CD4-positive, alpha-beta T cell treated with Interleukin-17A for 1 hour (primary cell): ENCODE data around the gene KRTAP13-1.

Experiments used
- DNase-seq: peaks from one replicate; pipeline ENCODE4 v3.0.0-alpha.2; 2020

Gene KRTAP13-1

GRCh38 chr21:30395731-30396130, at the start of gene KRTAP13-1:
Gene KRTAP13-1 (plus strand): TSS chr21:30396031. CDS start chr21:30396087, 56 bp downstream.
- no peak for DNase-seq

DNA sequence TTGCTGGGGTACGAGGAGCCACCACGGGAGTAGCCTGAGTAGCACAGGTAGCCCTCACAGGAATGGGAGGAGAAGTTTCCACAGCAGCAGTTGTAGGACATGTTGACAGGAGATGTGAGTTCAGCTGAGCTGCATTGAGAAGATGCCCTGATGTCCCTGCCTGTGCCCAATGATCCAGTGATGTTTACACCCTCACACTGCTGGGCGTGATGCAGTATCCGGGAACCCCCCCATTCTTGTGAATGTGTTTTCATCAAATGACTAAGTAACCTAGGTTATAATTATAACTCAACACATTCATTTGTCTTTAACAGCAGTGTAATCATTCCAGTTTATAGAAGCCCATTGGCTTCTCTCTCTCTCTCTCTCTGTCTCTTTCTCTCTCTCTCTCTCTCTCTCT, 47.3 kb upstream of the KRTAP13-1 start, which contains the start of gene KRTAP23-1:
Gene KRTAP23-1 (minus strand): TSS at position 101 of the 400 bp plus-strand sequence. CDS start 0 bp downstream, at position 101.
- DNase-seq, result no peak

- DNase-seq, result no peak
Measured at GRCh38 chr21:30349572-30349971, 46.3 kb upstream of the KRTAP13-1 start.

GRCh38 chr21:30351534-30351933, 44.3 kb upstream of the KRTAP13-1 start:
- DNase-seq, result no peak

DNA sequence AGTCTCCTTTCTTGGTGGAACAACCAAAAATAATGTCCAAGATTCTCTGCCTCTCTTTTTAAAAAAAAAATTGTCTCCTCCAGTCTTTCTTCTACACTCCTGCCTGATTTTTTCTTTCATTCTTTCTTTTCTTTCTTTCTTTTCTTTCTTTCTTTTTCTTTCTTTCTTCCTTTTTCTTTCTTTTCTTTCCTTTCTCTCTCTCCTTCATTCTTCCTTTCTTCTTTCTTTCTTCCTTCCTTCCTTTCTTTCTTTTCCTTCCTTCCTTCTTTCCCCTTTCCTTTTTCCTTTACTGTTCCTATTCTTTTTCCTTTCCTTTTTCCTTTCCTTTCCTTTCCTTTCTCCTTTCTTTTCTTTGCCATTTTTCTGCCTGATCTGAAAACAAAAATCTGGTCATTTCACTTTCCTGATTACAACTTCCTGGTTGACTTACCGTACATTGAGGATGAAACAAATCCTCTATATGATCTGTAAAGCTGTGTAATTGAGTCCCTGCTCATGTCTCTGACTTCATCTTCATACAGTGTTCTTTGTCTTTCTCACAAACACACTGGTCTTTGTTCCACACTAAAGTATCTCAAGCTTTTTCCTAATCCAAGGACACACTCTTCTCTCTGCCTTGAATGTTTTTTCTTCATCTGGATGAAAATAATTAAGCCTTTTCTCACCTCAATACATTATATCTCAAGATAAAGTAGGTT, 41.4 kb upstream of the KRTAP13-1 start:
- DNase-seq, result no peak

GRCh38 chr21:30355906-30356305, 39.9 kb upstream of the KRTAP13-1 start:
- no peak for DNase-seq

DNA sequence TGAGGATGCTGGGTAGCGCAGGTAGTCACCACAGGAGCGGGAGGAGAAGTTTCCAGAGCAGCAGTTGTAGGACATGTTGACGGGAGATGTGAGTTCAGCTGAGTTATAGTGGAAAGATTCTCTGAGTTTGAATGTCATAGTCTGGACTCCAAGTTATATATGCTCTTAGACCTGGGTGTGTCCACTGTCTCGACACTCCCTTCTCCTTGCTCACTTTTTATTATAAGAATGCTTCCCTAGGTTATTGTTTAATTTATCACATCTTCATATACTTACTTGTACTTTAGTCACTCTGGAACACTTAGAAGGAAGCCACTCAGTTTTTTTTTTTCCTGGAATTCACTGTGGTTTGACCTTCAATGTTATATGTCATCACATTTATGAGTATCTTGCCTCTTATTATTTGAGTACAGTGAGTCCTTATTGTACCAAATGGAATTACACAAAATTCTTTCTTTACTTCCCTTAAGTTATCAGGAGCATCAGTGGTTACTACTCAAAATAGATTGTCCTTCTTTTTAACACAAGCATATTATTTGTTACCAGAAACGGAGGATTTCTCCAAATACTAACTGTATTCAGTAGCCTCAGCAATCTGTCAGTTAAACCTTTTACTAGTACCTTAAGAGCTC, 23.6 kb upstream of the KRTAP13-1 start, which contains the start of gene KRTAP13-2:
Gene KRTAP13-2 (minus strand): TSS at position 133 of the 632 bp plus-strand sequence. CDS start 58 bp downstream, at position 75.
- no peak for DNase-seq

DNA sequence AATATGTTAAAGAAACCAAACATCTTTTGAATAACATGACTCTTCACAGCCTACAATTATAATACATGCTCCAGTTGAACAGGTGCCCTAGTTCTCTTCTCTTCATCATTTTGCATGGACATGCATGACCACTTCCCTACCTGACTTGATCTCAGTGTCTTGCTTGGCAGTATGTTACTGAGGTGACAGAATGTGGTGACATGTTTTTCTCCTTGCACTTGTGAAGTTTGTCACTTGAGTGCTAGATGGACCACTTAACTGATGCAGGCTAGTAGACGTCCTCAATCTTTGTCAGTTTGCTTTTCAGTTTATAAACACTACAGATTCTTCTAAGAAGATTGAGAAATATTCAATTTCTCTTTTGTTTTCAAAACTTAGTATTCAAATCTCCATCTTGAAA, 13.6 kb upstream of the KRTAP13-1 start:
- DNase-seq, result no peak

GRCh38 chr21:30391492-30392025, 4.3 kb upstream of the KRTAP13-1 start:
- no peak for DNase-seq

DNA sequence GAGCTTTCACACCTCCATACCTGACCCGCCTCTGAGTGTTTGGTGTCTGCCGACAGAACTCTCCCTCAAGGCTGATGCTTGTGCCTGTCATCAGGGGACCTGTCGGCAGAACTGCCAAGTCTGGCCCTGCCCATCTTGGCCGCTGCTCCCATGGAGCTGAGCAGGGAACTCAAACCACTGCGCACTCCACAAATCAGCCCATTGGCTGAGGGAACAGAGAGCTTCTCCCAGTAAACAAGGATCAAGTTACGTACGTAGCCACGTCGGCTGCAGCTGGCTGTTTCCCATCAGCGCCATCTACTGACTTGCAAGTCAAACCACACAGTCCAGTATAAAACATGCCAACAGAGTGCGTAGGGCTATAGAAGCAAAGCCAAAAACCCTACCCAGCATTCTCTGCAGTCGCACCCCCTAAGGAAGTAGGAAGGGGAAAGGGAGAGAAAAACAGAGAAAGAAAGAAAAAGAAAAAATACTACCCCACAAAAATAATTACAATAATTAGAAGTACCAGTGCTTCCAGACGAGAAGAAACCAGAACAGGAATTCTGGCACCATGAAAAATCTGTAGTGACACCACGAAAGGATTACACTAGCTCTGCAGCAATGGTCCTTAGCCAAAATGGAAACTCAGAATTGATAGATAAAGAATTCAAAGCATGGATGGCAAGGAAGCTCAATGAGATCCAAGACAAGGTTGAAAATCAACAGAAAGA, 13.1 kb downstream of the KRTAP13-1 start:
- DNase-seq, result no peak

- no peak for DNase-seq
Measured at GRCh38 chr21:30415993-30416392, 20.2 kb downstream of the KRTAP13-1 start.

GRCh38 chr21:30425826-30426225, 30.0 kb downstream of the KRTAP13-1 start, which contains the start of gene KRTAP13-3:
Gene KRTAP13-3 (minus strand): TSS chr21:30425926. CDS start chr21:30425912, 14 bp downstream.
- DNase-seq, result no peak

- no peak for DNase-seq
Measured at GRCh38 chr21:30426731-30427130, 30.9 kb downstream of the KRTAP13-1 start.

DNA sequence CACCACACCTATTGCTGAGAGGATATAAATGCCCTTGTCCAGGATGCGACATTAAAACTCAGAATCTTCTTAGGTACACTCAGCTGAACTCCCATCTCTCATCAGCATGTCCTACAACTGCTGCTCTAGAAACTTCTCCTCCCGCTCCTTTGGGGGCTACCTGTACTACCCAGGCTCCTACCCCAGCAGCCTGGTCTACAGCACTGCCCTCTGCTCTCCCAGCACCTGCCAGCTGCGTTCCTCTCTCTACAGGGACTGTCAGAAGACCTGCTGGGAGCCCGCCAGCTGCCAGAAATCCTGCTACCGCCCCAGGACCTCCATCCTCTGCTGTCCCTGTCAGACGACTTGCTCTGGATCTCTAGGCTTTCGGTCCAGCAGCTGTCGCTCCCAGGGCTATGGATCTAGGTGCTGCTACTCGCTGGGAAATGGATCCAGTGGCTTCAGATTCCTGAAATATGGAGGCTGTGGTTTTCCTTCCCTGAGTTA, 34.4 kb downstream of the KRTAP13-1 start, which contains the start of gene KRTAP13-4:
Gene KRTAP13-4 (plus strand): TSS at position 51 of the 486 bp plus-strand sequence. CDS start 56 bp downstream, at position 107.
- DNase-seq, result no peak

- peak; percentile 5 for DNase-seq
Measured at GRCh38 chr21:30434033-30434631, 38.3 kb downstream of the KRTAP13-1 start.

DNA sequence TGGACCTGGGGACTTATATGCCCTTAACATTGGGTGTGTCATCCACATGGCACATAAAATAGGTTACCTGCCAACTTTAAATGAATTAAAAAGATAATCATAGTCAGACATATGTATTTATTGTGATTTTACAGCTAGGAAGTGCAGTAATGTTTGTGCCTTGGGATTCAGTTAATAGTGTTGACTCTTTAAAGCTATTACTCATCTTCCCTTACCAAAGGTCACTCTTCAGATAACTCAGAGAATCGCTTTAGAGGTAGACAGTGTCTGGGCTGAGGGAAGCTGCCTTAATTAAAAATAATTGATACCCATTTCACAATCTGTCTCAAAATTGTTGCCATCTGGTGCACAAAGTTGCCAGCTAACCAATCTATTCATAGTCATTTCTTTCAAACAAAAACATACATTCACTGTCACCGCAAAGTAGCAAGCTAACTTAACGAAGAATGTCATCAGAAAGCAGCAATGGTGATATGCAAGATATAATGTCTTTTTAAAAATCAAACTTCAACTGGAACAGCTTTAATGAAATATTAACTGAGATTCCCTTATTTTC, 41.3 kb downstream of the KRTAP13-1 start:
- DNase-seq, result no peak

GRCh38 chr21:30439975-30440374, 44.1 kb downstream of the KRTAP13-1 start, which contains the start of gene KRTAP15-1:
Gene KRTAP15-1 (plus strand): TSS chr21:30440275. CDS start chr21:30440328, 53 bp downstream.
- no peak for DNase-seq

GRCh38 chr21:30443226-30443625, 47.4 kb downstream of the KRTAP13-1 start:
- no peak for DNase-seq

DNA sequence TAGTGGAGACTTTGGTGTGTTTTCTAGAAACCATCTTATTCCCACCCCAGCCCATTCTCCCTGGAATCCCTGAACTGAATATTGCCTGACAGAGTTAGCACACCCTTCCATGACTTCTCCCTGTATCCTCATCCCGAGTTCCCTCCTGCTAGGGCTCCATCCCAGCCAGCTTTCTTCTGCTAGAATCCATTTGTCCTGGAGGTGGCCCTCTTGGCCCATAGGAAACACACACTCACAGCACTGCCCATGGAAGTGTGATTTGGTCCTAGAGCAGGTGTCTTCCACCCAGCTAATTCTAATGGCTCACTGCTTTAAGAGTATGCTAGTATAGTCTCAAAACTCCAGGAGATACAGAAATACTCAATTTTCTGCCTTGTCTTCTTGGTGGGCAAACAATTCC, 48.4 kb downstream of the KRTAP13-1 start:
- DNase-seq, result no peak
